Astrocyte (in vitro differentiated cells and primary cell): Measurements from ENCODE around the gene REPS1. TPM values are rescaled to one million over a fixed set of nuclear protein-coding genes. Genes with fewer than 3 reads are reported as not detected.

Source experiments
- DNase-seq: peaks from one replicate; pipeline ENCODE4 v3.0.0-alpha.2; 2010; ENCODE audit warnings: low read depth
- FAIRE-seq: peaks from 2 replicates; lab custom pipeline; 2011; peaks lifted over from hg19 to GRCh38; lab: Jason Lieb, UNC
- H2AFZ ChIP-seq: 2 replicates; pipeline ENCODE4 v1.6.0; 2012; ENCODE audit warnings: low read depth, low read length, inconsistent platforms
- H3K27ac ChIP-seq: 2 replicates; pipeline ENCODE4 v1.5.1; 2011; ENCODE audit warnings: low read depth, low read length, inconsistent platforms
- H3K27me3 ChIP-seq: 2 replicates; pipeline ENCODE4 v1.6.0; 2011; ENCODE audit warnings: low read length, inconsistent platforms; ENCODE audit not compliant: insufficient read depth
- H3K36me3 ChIP-seq: 2 replicates; pipeline ENCODE4 v1.5.1; 2011; ENCODE audit warnings: low read length, inconsistent platforms; ENCODE audit not compliant: insufficient read depth
- H3K4me1 ChIP-seq: 2 replicates; pipeline ENCODE4 v1.5.1; 2011; ENCODE audit warnings: low read length, inconsistent platforms; ENCODE audit not compliant: insufficient read depth
- H3K4me2 ChIP-seq: 2 replicates; pipeline ENCODE4 v1.6.0; 2012; ENCODE audit warnings: low read length, inconsistent platforms
- H3K4me3 ChIP-seq: 2 replicates; pipeline ENCODE4 v1.5.1; 2011; ENCODE audit warnings: low read depth, mild to moderate bottlenecking, low read length, inconsistent platforms; ENCODE audit not compliant: insufficient read depth
- H3K79me2 ChIP-seq: 2 replicates; pipeline ENCODE4 v1.6.0; 2012; ENCODE audit warnings: mild to moderate bottlenecking, low read length, inconsistent platforms; ENCODE audit not compliant: insufficient read depth
- H3K9ac ChIP-seq: 2 replicates; pipeline ENCODE4 v1.6.0; 2012; ENCODE audit warnings: mild to moderate bottlenecking, low read length, inconsistent platforms
- H3K9me3 ChIP-seq: 2 replicates; pipeline ENCODE4 v1.5.1; 2012; ENCODE audit warnings: low read depth, mild to moderate bottlenecking, low read length, inconsistent platforms; ENCODE audit not compliant: insufficient read depth
- H4K20me1 ChIP-seq: 2 replicates; pipeline ENCODE4 v1.6.0; 2012; ENCODE audit warnings: low read length, inconsistent platforms; ENCODE audit not compliant: insufficient read depth
- H3K27ac Mint-ChIP-seq: one replicate; pipeline ENCODE4 v1.8.0; 2021; ENCODE audit warnings: mild to moderate bottlenecking, mixed read lengths; ENCODE audit not compliant: unreplicated experiment
- H3K27me3 Mint-ChIP-seq: one replicate; pipeline ENCODE4 v1.8.0; 2021; ENCODE audit warnings: low read depth, mixed read lengths; ENCODE audit not compliant: unreplicated experiment
- H3K36me3 Mint-ChIP-seq: one replicate; pipeline ENCODE4 v1.8.0; 2021; ENCODE audit warnings: low read depth, mixed read lengths; ENCODE audit not compliant: unreplicated experiment
- H3K4me1 Mint-ChIP-seq: one replicate; pipeline ENCODE4 v1.8.0; 2021; ENCODE audit warnings: low read depth, mixed read lengths; ENCODE audit not compliant: unreplicated experiment
- H3K4me3 Mint-ChIP-seq: one replicate; pipeline ENCODE4 v1.8.0; 2021; ENCODE audit warnings: mild to moderate bottlenecking, moderate library complexity, mixed read lengths; ENCODE audit not compliant: unreplicated experiment
- H3K9me3 Mint-ChIP-seq: one replicate; pipeline ENCODE4 v1.8.0; 2021; ENCODE audit warnings: mild to moderate bottlenecking, mixed read lengths; ENCODE audit not compliant: unreplicated experiment
- CTCF ChIP-seq: IDR thresholded peaks from 2 replicates; pipeline ENCODE4 v1.5.1; 2011; ENCODE audit warnings: low read depth, mild to moderate bottlenecking, inconsistent platforms, low read length, moderate library complexity; ENCODE audit not compliant: insufficient read depth
- EZH2 ChIP-seq: IDR thresholded peaks from 2 replicates; pipeline ENCODE4 v1.6.1; 2012; ENCODE audit warnings: mild to moderate bottlenecking, low read length, inconsistent platforms; ENCODE audit not compliant: insufficient read depth
- total RNA-seq: library from RNA; stranded (reverse); gene quantifications from 2 replicates; pipeline ENCODE4 v1.2.1, GENCODE V29; 2021

REPS1 gene
- total RNA-seq, 1 donor from 2014 or later = 39.1 TPM

- peaks cover 90% of the 10 kb centered on the region for H3K79me2 ChIP-seq
- no peak for FAIRE-seq
- H2AFZ ChIP-seq = no peak overlapping the region
- H3K4me2 ChIP-seq = no peak overlapping the region
- no peak overlapping the region for H3K27ac ChIP-seq
- H3K27me3 Mint-ChIP-seq = no peaks in the 10 kb centered on the region
- peaks cover 34% of the 10 kb centered on the region for H4K20me1 ChIP-seq
- no peak for TF ChIP-seq CTCF
- no peak for TF ChIP-seq EZH2
- peaks cover 8% of the 10 kb centered on the region for H3K4me1 ChIP-seq
- peaks cover 9% of the 10 kb centered on the region for H3K4me1 Mint-ChIP-seq
- H3K4me3 ChIP-seq = no peak overlapping the region
- H3K9me3 Mint-ChIP-seq = no peaks in the 10 kb centered on the region
- H3K4me3 Mint-ChIP-seq = no peak overlapping the region
- DNase-seq = no peak
- H3K27me3 ChIP-seq = no peaks in the 10 kb centered on the region
- H3K9me3 ChIP-seq = no peaks in the 10 kb centered on the region
- no peaks in the 10 kb centered on the region for H3K36me3 ChIP-seq
- no peaks in the 10 kb centered on the region for H3K36me3 Mint-ChIP-seq
- no peak overlapping the region for H3K9ac ChIP-seq
- H3K27ac Mint-ChIP-seq = no peak overlapping the region
Observed at GRCh38 chr6:138955262-138955661, 32.8 kb downstream of the REPS1 start.

GRCh38 chr6:138953451-138953850 lies 34.6 kb downstream of the REPS1 start:
- H3K27me3 Mint-ChIP-seq = no peaks in the 10 kb centered on the region
- DNase-seq (peak; percentile 46), FAIRE-seq (peak; percentile 69)
- Histone ChIP-seq H3K36me3 (no peaks in the 10 kb centered on the region), H2AFZ (no peak overlapping the region), H3K4me3 (no peak overlapping the region), H3K9ac (no peak overlapping the region), H3K9me3 (no peaks in the 10 kb centered on the region), H3K4me2 (peak overlapping the region; percentile 52), H3K27ac (no peak overlapping the region), H3K27me3 (no peaks in the 10 kb centered on the region), H3K4me1 (peaks cover 13% of the 10 kb centered on the region), H4K20me1 (peaks cover 30% of the 10 kb centered on the region), H3K79me2 (peaks cover 91% of the 10 kb centered on the region)
- no peaks in the 10 kb centered on the region for H3K36me3 Mint-ChIP-seq
- H3K27ac Mint-ChIP-seq = no peak overlapping the region
- H3K9me3 Mint-ChIP-seq = no peaks in the 10 kb centered on the region
- H3K4me3 Mint-ChIP-seq = no peak overlapping the region
- peaks cover 12% of the 10 kb centered on the region for H3K4me1 Mint-ChIP-seq
- TF ChIP-seq CTCF (no peak), EZH2 (no peak)

- Mint-ChIP-seq H3K4me1 (peaks cover 10% of the 10 kb centered on the region), H3K4me3 (no peak overlapping the region), H3K36me3 (no peaks in the 10 kb centered on the region), H3K27me3 (no peaks in the 10 kb centered on the region), H3K27ac (no peak overlapping the region), H3K9me3 (no peaks in the 10 kb centered on the region)
- Histone ChIP-seq H3K4me1 (peaks cover 20% of the 10 kb centered on the region), H4K20me1 (peaks cover 11% of the 10 kb centered on the region), H3K79me2 (peaks cover 67% of the 10 kb centered on the region), H3K4me3 (no peak overlapping the region), H3K9ac (no peak overlapping the region), H3K9me3 (no peaks in the 10 kb centered on the region), H3K36me3 (no peaks in the 10 kb centered on the region), H3K4me2 (no peak overlapping the region), H3K27ac (no peak overlapping the region), H2AFZ (no peak overlapping the region), H3K27me3 (no peaks in the 10 kb centered on the region)
- FAIRE-seq = no peak
- TF ChIP-seq CTCF (no peak), EZH2 (no peak)
- no peak for DNase-seq
Observed at GRCh38 chr6:138948546-138949179, 39.4 kb downstream of the REPS1 start.
